KMS-11 (cell line): ENCODE data around the gene NT5E.

Source experiments
- H2AFZ ChIP-seq: fragments of 200-600 bp; sonication (generic); 2 replicates; pipeline ENCODE4 v1.6.1; 2016; ENCODE audit warnings: antibody characterized with exemption, mixed run types, low read depth
- H3K27ac ChIP-seq: fragments of 200-600 bp; sonication (generic); 2 replicates; pipeline ENCODE4 v1.6.1; 2016; ENCODE audit warnings: mild to moderate bottlenecking, mixed run types
- H3K27me3 ChIP-seq: fragments of 200-600 bp; sonication (generic); 2 replicates; pipeline ENCODE4 v1.6.1; 2017; ENCODE audit warnings: mild to moderate bottlenecking, low read depth, mixed run types, moderate library complexity; ENCODE audit not compliant: insufficient read depth
- H3K36me3 ChIP-seq: fragments of 200-600 bp; sonication (generic); 2 replicates; pipeline ENCODE4 v1.6.1; 2017; ENCODE audit warnings: mild to moderate bottlenecking, mixed run types; ENCODE audit not compliant: insufficient read depth
- H3K4me1 ChIP-seq: fragments of 200-600 bp; sonication (generic); 2 replicates; pipeline ENCODE4 v1.6.1; 2016; ENCODE audit warnings: mild to moderate bottlenecking, low read depth, mixed run types; ENCODE audit not compliant: poor library complexity, severe bottlenecking
- H3K4me2 ChIP-seq: fragments of 200-600 bp; sonication (generic); 2 replicates; pipeline ENCODE4 v1.7.0; 2016; ENCODE audit warnings: mild to moderate bottlenecking, mixed run types
- H3K4me3 ChIP-seq: fragments of 200-600 bp; sonication (generic); IDR thresholded peaks from 2 replicates; pipeline ENCODE4 v1.6.1; 2017; ENCODE audit warnings: low read depth, low read length, mixed read lengths; ENCODE audit not compliant: insufficient read depth
- H3K79me2 ChIP-seq: fragments of 200-600 bp; sonication (generic); 2 replicates; pipeline ENCODE4 v1.6.1; 2016; ENCODE audit warnings: low read depth, mixed run types; ENCODE audit not compliant: insufficient read depth
- H3K9ac ChIP-seq: fragments of 200-600 bp; sonication (generic); 2 replicates; pipeline ENCODE4 v1.6.1; 2016; ENCODE audit warnings: mild to moderate bottlenecking, mixed run types
- H4K20me1 ChIP-seq: fragments of 200-600 bp; sonication (generic); 2 replicates; pipeline ENCODE4 v1.6.1; 2016; ENCODE audit warnings: mild to moderate bottlenecking, mixed run types; ENCODE audit not compliant: insufficient read depth
- CTCF ChIP-seq: fragments of 200-600 bp; sonication (generic); conservative IDR thresholded peaks from 2 replicates; pipeline ENCODE4 v1.6.1; 2017; ENCODE audit warnings: low read depth, mild to moderate bottlenecking, antibody characterized with exemption, low read length, moderate library complexity, mixed read lengths

Gene NT5E

DNA sequence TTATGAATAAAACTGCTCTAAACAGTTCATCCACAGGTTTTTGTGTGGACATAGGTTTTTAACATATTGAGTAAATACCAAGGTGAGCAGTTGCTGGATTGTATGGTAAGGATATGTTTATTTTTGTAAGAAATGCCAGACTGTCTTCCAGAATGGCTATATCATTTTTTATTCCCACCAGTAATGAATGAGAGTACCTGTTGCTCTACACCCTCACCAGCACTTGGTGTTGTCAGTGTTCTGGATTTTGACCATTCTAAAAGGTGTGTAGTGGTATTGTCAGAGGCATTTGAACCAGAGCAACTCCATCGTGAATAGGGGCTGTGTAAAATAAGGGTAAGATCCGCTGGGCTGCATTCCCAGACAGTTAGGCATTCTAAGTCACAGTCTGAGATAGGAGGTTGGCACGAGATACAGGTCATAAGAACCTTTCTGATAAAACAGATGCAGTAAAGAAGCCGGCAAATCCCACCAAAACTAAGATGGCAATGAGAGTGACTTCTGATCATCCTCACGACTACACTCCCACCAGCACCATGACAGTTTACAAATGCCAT lies 12.9 kb upstream of the NT5E start:
- Histone ChIP-seq H3K4me1 (no peaks in the 10 kb centered on the region), H3K4me3 (no peak overlapping the region), H3K36me3 (no peaks in the 10 kb centered on the region), H3K9ac (no peak overlapping the region), H4K20me1 (no peaks in the 10 kb centered on the region), H3K4me2 (no peak overlapping the region), H2AFZ (no peak overlapping the region), H3K79me2 (no peaks in the 10 kb centered on the region), H3K27ac (no peak overlapping the region), H3K27me3 (no peaks in the 10 kb centered on the region)
- TF ChIP-seq CTCF: no peak

DNA sequence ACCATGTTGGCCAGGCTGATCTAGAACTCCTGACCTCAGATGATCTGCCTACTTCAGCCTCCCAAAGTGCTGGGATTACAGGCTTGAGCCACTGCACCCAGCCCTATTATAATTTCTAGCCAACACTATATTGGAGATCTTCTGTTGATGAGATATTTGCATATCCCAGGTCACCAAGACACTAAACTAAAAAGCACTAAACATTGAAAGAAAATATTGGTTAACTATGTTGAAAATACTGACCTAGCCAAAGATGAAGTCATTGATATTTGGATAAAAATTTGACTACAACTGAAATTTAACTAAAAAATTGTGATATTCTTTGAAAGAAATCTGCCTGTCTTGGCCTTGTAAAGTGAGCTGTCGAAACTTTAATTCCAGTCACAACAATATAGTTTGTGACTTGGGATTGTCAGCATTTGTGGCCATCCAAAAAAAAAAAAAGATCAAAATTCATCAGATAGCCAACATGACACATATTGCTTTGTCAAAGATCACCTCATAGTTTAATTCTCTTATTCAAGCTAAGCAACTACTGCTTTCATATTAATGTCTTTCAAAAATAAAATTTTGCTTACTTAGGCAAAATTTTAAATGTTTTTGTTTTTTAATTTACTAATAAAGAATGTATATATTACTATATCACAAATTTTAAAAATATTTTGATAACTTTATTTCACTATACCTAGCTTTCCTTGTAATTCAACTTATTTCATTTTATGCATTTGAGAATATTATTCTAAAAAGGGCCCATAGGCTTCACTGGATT lies 6.3 kb upstream of the NT5E start:
- H3K36me3 ChIP-seq: no peaks in the 10 kb centered on the region
- H2AFZ ChIP-seq: no peak overlapping the region
- H3K79me2 ChIP-seq: no peaks in the 10 kb centered on the region
- no peak overlapping the region for H3K4me2 ChIP-seq
- TF ChIP-seq CTCF: no peak
- no peak overlapping the region for H3K9ac ChIP-seq
- H3K4me1 ChIP-seq: no peaks in the 10 kb centered on the region
- no peak overlapping the region for H3K27ac ChIP-seq
- H3K4me3 ChIP-seq: no peak overlapping the region
- no peaks in the 10 kb centered on the region for H4K20me1 ChIP-seq
- no peaks in the 10 kb centered on the region for H3K27me3 ChIP-seq

- H3K4me3 ChIP-seq: no peak overlapping the region
- H2AFZ ChIP-seq: peak overlapping the region; percentile 94
- H4K20me1 ChIP-seq: no peaks in the 10 kb centered on the region
- peak overlapping the region; percentile 47; the same call in 1 of the 2 replicates for H3K9ac ChIP-seq
- no peaks in the 10 kb centered on the region for H3K27me3 ChIP-seq
- H3K27ac ChIP-seq: peak overlapping the region; percentile 33; the same call in 1 of the 2 replicates
- H3K36me3 ChIP-seq: no peaks in the 10 kb centered on the region
- no peaks in the 10 kb centered on the region for H3K79me2 ChIP-seq
- H3K4me1 ChIP-seq: peaks cover 17% of the 10 kb centered on the region
- peak overlapping the region; percentile 57 for H3K4me2 ChIP-seq
- no peak for TF ChIP-seq CTCF
These were observed 480 bp upstream of the NT5E start for GRCh38 chr6:85449388-85449817.

GRCh38 chr6:85451565-85452306 lies 1.9 kb downstream of the NT5E start:
- H3K27me3 ChIP-seq: no peaks in the 10 kb centered on the region
- H3K4me1 ChIP-seq: peaks cover 17% of the 10 kb centered on the region
- H3K36me3 ChIP-seq: no peaks in the 10 kb centered on the region
- H3K27ac ChIP-seq: no peak overlapping the region
- TF ChIP-seq CTCF: no peak
- H3K4me3 ChIP-seq: no peak overlapping the region
- H4K20me1 ChIP-seq: no peaks in the 10 kb centered on the region
- H3K79me2 ChIP-seq: no peaks in the 10 kb centered on the region
- H2AFZ ChIP-seq: no peak overlapping the region
- peak overlapping the region; percentile 79; the same call in 1 of the 2 replicates for H3K4me2 ChIP-seq
- H3K9ac ChIP-seq: no peak overlapping the region
